Vagina (tissue), 2 donors: ENCODE measurements around the gene SPDYE4.

Experiments
- CTCF ChIP-seq, 3 experiments: fragments of 450-650 bp in 2 of 3; fragments of 200-600 bp in 1 of 3; sonication (generic) in 1 of 3; IDR thresholded peaks; one replicate each; pipeline ENCODE4 v1.5.1; 2017 to 2019; ENCODE audit warnings: antibody characterized with exemption in 3 of 3, mild to moderate bottlenecking in 2 of 3, moderate library complexity in 2 of 3
- POLR2A ChIP-seq, 2 donors: fragments of 450-650 bp; IDR thresholded peaks; one replicate each; pipeline ENCODE4 v1.6.1; 2017; ENCODE audit warnings: antibody characterized with exemption in 2 of 2, mild to moderate bottlenecking in 2 of 2, moderate library complexity in 2 of 2
- POLR2AphosphoS5 ChIP-seq, 2 donors: sonication (generic); formaldehyde crosslinking; IDR thresholded peaks; one replicate each; pipeline ENCODE4 v1.9.0; 2017; ENCODE audit warnings: antibody characterized with exemption in 2 of 2, mild to moderate bottlenecking in 2 of 2, low read depth in 1 of 2; ENCODE audit not compliant: insufficient read depth in 1 of 2

GRCh38 chr17:8712698-8713097 lies 45.6 kb downstream of the SPDYE4 start:
- no peak for TF ChIP-seq POLR2A (IDR thresholded peaks at IDR 0.05)
- no peak for TF ChIP-seq CTCF (IDR thresholded peaks at IDR 0.05)
- TF ChIP-seq POLR2AphosphoS5 (IDR thresholded peaks at IDR 0.05; ENCODE audit: insufficient read depth in 1 of 2, low read depth in 1 of 2) = no peak
